Neuronal stem cell (in vitro differentiated cells): Measurements from ENCODE around the gene NXPH1.

Experiments
- DNase-seq: peaks from one replicate; pipeline ENCODE4 v3.0.0-alpha.2; 2013; ENCODE audit warnings: low spot score
- H2AFZ ChIP-seq: one replicate; pipeline ENCODE4 v1.6.1; 2013; ENCODE audit warnings: mild to moderate bottlenecking, low read length, inconsistent platforms
- H2AK5ac ChIP-seq: 2 replicates; pipeline ENCODE4 v1.6.1; 2013; ENCODE audit warnings: low read depth, mild to moderate bottlenecking, inconsistent platforms, low read length, moderate library complexity, mixed read lengths
- H2BK120ac ChIP-seq: 2 replicates; pipeline ENCODE4 v1.6.1; 2013; ENCODE audit warnings: low read depth, mild to moderate bottlenecking, inconsistent platforms, low read length, moderate library complexity, mixed read lengths
- H2BK12ac ChIP-seq: one replicate; pipeline ENCODE4 v1.6.1; 2013; ENCODE audit warnings: low read length, inconsistent platforms
- H2BK15ac ChIP-seq: 2 replicates; pipeline ENCODE4 v1.6.1; 2013; ENCODE audit warnings: mild to moderate bottlenecking, low read length, inconsistent platforms, mixed read lengths
- H2BK5ac ChIP-seq: one replicate; pipeline ENCODE4 v1.6.1; 2013; ENCODE audit warnings: inconsistent platforms, mild to moderate bottlenecking, low read length, moderate library complexity
- H3K14ac ChIP-seq: one replicate; pipeline ENCODE4 v1.6.1; 2013; ENCODE audit warnings: low read length, inconsistent platforms
- H3K18ac ChIP-seq: 2 replicates; pipeline ENCODE4 v1.6.1; 2013; ENCODE audit warnings: low read length, inconsistent platforms
- H3K23ac ChIP-seq: 2 replicates; pipeline ENCODE4 v1.6.1; 2013; ENCODE audit warnings: low read depth, mild to moderate bottlenecking, mixed read lengths, low read length, inconsistent platforms; ENCODE audit not compliant: poor library complexity
- H3K27ac ChIP-seq: replicated peaks from 3 replicates; pipeline ENCODE4 v1.5.1; 2013; ENCODE audit warnings: low read length, inconsistent platforms
- H3K27me3 ChIP-seq, 3 experiments: 2 replicates each; pipeline ENCODE4 v1.6.1; 2013; ENCODE audit warnings: low read length in 3 of 3, mild to moderate bottlenecking in 2 of 3, inconsistent platforms in 1 of 3, low read depth in 1 of 3, mixed read lengths in 1 of 3, moderate library complexity in 1 of 3; ENCODE audit not compliant: control insufficient read depth in 3 of 3, insufficient read depth in 3 of 3
- H3K36me3 ChIP-seq, 2 donors: replicated peaks in 1 of 2; 2 replicates each; pipeline ENCODE4 v1.6.1; 2013; ENCODE audit warnings: low read length in 2 of 2; ENCODE audit not compliant: control insufficient read depth in 2 of 2, insufficient read depth in 2 of 2
- H3K4ac ChIP-seq: 2 replicates; pipeline ENCODE4 v1.6.1; 2013; ENCODE audit warnings: inconsistent platforms, mild to moderate bottlenecking, low read length, moderate library complexity
- H3K4me1 ChIP-seq, 2 donors: 1 replicate in 1 of 2; 2 replicates in 1 of 2; pipeline ENCODE4 v1.6.1; 2013; ENCODE audit warnings: low read length in 2 of 2, low read depth in 1 of 2; ENCODE audit not compliant: control insufficient read depth in 2 of 2, insufficient read depth in 1 of 2
- H3K4me2 ChIP-seq: one replicate; pipeline ENCODE4 v1.6.1; 2013; ENCODE audit warnings: mild to moderate bottlenecking, low read length, inconsistent platforms; ENCODE audit not compliant: insufficient read depth, poor library complexity, severe bottlenecking
- H3K4me3 ChIP-seq, 2 donors: 2 replicates each; pipeline ENCODE4 v1.5.1; 2013; ENCODE audit warnings: low read length in 2 of 2, mild to moderate bottlenecking in 2 of 2, inconsistent platforms in 1 of 2, moderate library complexity in 1 of 2
- H3K79me1 ChIP-seq: one replicate; pipeline ENCODE4 v1.6.1; 2013; ENCODE audit warnings: low read depth, mild to moderate bottlenecking, inconsistent platforms, low read length, moderate library complexity
- H3K9ac ChIP-seq: one replicate; pipeline ENCODE4 v1.6.1; 2013; ENCODE audit warnings: mild to moderate bottlenecking, low read depth, low read length, inconsistent platforms; ENCODE audit not compliant: poor library complexity
- H3K9me3 ChIP-seq, 2 donors: replicated peaks in 1 of 2; 2 replicates each; pipeline versions ENCODE3 to v1.6.1; 2013; ENCODE audit warnings: low read length in 2 of 2, mild to moderate bottlenecking in 2 of 2, inconsistent platforms in 1 of 2, low read depth in 1 of 2, mixed read lengths in 1 of 2, moderate library complexity in 1 of 2; ENCODE audit not compliant: control insufficient read depth in 2 of 2, insufficient read depth in 1 of 2
- H4K8ac ChIP-seq: one replicate; pipeline ENCODE4 v1.6.1; 2013; ENCODE audit warnings: low read depth, mild to moderate bottlenecking, inconsistent platforms, low read length, moderate library complexity
- H4K91ac ChIP-seq: one replicate; pipeline ENCODE4 v1.6.1; 2013; ENCODE audit warnings: low read length, low read depth, mild to moderate bottlenecking, inconsistent platforms; ENCODE audit not compliant: poor library complexity
- WGBS, 2 donors: extraction: QIAGEN DNeasy Blood & Tissue Kit; methylation state at CpG; one replicate each; pipeline ENCODE4 v1.1.7; 2013; ENCODE audit warnings: missing lambda C conversion rate in 2 of 2, mixed read lengths in 1 of 2; ENCODE audit not compliant: insufficient read length in 2 of 2, insufficient replicate concordance in 1 of 2; ENCODE audit errors: extremely low coverage in 2 of 2; 5-methylcytosine and 5-hydroxymethylcytosine counted together

The NXPH1 gene

DNA sequence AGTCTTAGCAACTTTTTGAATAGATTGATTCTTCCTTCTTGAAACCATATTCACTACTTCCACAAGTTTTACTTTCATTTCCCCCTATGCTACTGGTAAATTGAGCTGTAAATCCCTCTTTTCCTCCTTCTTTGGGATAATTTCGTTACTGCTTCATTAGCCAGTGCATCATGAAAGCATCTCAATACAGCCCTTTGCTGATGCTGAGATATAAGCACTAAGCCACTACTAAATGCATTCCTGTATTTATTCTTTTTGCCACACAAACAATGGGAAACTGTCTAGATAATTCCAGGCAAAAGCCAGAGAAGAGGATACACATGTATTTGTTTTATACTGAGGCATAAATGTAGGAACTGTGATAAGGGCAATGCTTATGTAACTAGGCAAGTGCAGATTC is 313.9 kb downstream of the NXPH1 start:
- H3K18ac ChIP-seq = no peak overlapping the region
- no CpG with 5 or more reads among the region's 1 CpG for WGBS, 2 donors
- H2BK12ac ChIP-seq = no peak overlapping the region
- no peak overlapping the region for H2AFZ ChIP-seq
- no peaks in the 10 kb centered on the region for H3K36me3 ChIP-seq
- H4K8ac ChIP-seq = no peak overlapping the region
- no peak overlapping the region for H2AK5ac ChIP-seq
- no peak overlapping the region for H3K14ac ChIP-seq
- no peak overlapping the region for H2BK5ac ChIP-seq
- DNase-seq = no peak
- H3K9me3 ChIP-seq = no peaks in the 10 kb centered on the region
- no peak overlapping the region for H3K27ac ChIP-seq
- H3K4me3 ChIP-seq = no peak overlapping the region
- no peak overlapping the region for H3K9ac ChIP-seq
- no peaks in the 10 kb centered on the region for H3K4me1 ChIP-seq
- no peaks in the 10 kb centered on the region for H3K79me1 ChIP-seq
- H3K4me2 ChIP-seq = no peak overlapping the region
- no peak overlapping the region for H2BK120ac ChIP-seq
- no peak overlapping the region for H3K4ac ChIP-seq
- no peak overlapping the region for H3K23ac ChIP-seq
- no peaks in the 10 kb centered on the region for H3K27me3 ChIP-seq
- no peak overlapping the region for H4K91ac ChIP-seq
- H2BK15ac ChIP-seq = no peak overlapping the region

DNA sequence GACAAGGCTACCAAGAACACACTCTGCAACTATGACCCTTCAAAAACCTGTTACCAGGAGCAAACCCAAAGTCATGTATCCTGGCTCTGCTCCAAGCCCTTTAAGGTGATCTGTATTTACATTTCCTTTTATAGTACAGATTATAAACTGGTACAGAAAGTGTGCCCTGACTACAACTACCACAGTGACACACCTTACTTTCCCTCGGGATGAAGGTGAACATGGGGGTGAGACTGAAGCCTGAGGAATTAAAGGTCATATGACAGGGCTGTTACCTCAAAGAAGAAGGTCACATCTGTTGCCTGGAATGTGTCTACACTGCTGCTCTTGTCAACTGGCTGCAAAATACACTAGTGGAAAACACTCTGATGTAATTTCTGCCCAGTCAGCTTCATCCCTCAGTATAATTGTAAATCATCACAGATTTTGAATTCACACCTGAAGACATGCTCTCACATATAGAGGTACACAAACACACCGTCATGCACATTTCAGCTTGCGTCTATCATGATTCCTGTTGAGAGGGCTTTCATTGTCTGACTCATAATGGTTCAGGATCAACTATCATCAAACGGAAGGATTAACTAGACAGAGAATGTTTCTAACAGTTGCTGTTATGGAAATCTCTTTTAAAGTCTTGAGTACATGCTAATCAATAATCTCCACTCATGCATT is 318.3 kb downstream of the NXPH1 start:
- Histone ChIP-seq H4K91ac (no peak overlapping the region), H3K4me1 (no peaks in the 10 kb centered on the region), H3K27ac (no peak overlapping the region), H3K4ac (no peak overlapping the region), H2AFZ (no peak overlapping the region), H3K4me2 (no peak overlapping the region), H3K79me1 (no peaks in the 10 kb centered on the region), H2BK12ac (no peak overlapping the region), H2AK5ac (no peak overlapping the region), H2BK5ac (no peak overlapping the region), H3K23ac (no peak overlapping the region), H3K4me3 (no peak overlapping the region), H2BK15ac (no peak overlapping the region), H3K14ac (no peak overlapping the region), H3K9me3 (no peaks in the 10 kb centered on the region), H3K18ac (no peak overlapping the region), H3K27me3 (no peaks in the 10 kb centered on the region), H4K8ac (no peak overlapping the region), H3K36me3 (no peaks in the 10 kb centered on the region), H2BK120ac (no peak overlapping the region), H3K9ac (no peak overlapping the region)
- no peak for DNase-seq
- no CpG with 5 or more reads among the region's 4 CpGs for WGBS, 2 donors

GRCh38 chr7:8753355-8753754 is 319.9 kb downstream of the NXPH1 start:
- Histone ChIP-seq H2BK15ac (no peak overlapping the region), H3K14ac (no peak overlapping the region), H3K18ac (no peak overlapping the region), H3K36me3 (no peaks in the 10 kb centered on the region), H3K4me3 (no peak overlapping the region), H3K23ac (no peak overlapping the region), H2BK5ac (no peak overlapping the region), H3K9me3 (no peaks in the 10 kb centered on the region), H2AFZ (no peak overlapping the region), H2AK5ac (no peak overlapping the region), H4K8ac (no peak overlapping the region), H3K9ac (no peak overlapping the region), H4K91ac (no peak overlapping the region), H3K27ac (no peak overlapping the region), H2BK120ac (no peak overlapping the region), H3K4ac (no peak overlapping the region), H3K79me1 (no peaks in the 10 kb centered on the region), H3K27me3 (no peaks in the 10 kb centered on the region), H3K4me1 (no peaks in the 10 kb centered on the region), H2BK12ac (no peak overlapping the region), H3K4me2 (no peak overlapping the region)
- WGBS, 2 donors = no CpG with 5 or more reads among the region's 3 CpGs
- DNase-seq = no peak

- Histone ChIP-seq H3K4me2 (no peak overlapping the region), H3K4me3 (no peak overlapping the region), H2AFZ (no peak overlapping the region), H3K9ac (no peak overlapping the region), H2AK5ac (no peak overlapping the region), H3K4ac (no peak overlapping the region), H4K91ac (no peak overlapping the region), H2BK15ac (no peak overlapping the region), H3K27ac (no peak overlapping the region), H3K23ac (no peak overlapping the region), H3K9me3 (no peaks in the 10 kb centered on the region), H3K14ac (no peak overlapping the region), H3K4me1 (no peaks in the 10 kb centered on the region), H3K79me1 (no peaks in the 10 kb centered on the region), H3K27me3 (no peaks in the 10 kb centered on the region), H3K18ac (no peak overlapping the region), H2BK120ac (no peak overlapping the region), H4K8ac (no peak overlapping the region), H3K36me3 (no peaks in the 10 kb centered on the region), H2BK5ac (no peak overlapping the region), H2BK12ac (no peak overlapping the region)
- WGBS, 2 donors = no CpG with 5 or more reads among the region's 1 CpG
- no peak for DNase-seq
Measured at GRCh38 chr7:8761731-8762130, 328.3 kb downstream of the NXPH1 start.
